Measurements from ENCODE around the gene FKBP6. TPM values are rescaled to one million over a fixed set of nuclear protein-coding genes. Genes with fewer than 3 reads are reported as not detected.
"Not testable (repeated sequence)": the region's sequence is repeated elsewhere in the genome, so short reads cannot be mapped to it uniquely, and the experiment has no call there.

The FKBP6 gene
- total RNA-seq, 2 experiments from 2014 or later, result not detected

DNA sequence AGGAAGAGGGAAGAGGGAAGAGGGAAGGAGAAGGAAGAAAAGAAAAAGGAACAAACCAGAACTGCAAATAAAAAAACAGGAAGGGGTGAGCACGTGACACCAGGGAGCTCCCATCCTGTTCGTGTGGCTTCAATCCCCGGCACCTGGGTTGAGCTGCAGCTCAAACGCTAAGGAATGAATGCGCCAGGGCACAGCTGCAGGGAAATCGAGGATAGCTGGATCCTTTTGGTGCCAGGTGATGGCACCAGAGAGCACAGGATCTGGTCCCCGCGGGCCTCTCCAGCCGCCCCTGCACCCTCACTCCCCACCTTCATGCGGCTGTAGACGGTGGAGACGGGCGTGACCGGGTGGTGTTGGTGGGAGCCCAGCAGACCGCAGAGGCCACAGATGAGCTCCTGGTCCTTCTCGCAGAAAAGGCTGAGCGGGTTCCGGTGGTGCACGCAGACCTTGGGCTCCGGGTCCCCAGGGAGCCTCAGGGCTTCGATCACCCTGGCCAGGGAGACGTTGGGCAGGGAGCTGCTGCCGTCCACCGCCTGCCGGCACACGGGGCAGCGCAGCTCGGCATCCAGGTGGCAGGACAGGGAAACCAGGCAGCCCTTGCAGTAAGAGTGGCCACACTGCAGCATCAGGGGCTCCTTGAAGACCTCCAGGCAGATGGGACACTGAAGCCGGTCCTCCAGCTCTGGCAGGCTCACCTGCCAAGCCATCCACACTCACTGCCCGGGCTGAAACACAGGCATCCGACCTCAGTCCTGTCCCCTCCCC is 3.7 kb upstream of the FKBP6 start:
- H3K36me3 ChIP-seq (ENCODE audit: insufficient read depth, low read length); H3K9me3 Mint-ChIP-seq; H3K9me3 ChIP-seq (ENCODE audit: control insufficient read depth in 1 of 2, insufficient read depth in 1 of 2, low read length in 2 of 2); H3K27me3 Mint-ChIP-seq; H3K4me1 Mint-ChIP-seq (ENCODE audit: low read depth); H3K27ac ChIP-seq (ENCODE audit: low read depth in 1 of 2, low read length in 2 of 2); H3K27me3 ChIP-seq (ENCODE audit: control insufficient read depth in 1 of 2, insufficient read depth in 2 of 2, low read length in 2 of 2); H3K36me3 Mint-ChIP-seq (ENCODE audit: low read depth): not testable (repeated sequence)
- peak; percentile 94 for ATAC-seq (ENCODE audit: poor library complexity)
- intact Hi-C loops (cut with DNase I, micrococcal nuclease), result loop anchor here (1.0 kb wide), 2 partner anchors 127 to 128 kb away; no protein-coding TSS in a partner anchor
- Histone ChIP-seq H3K4me1 (ENCODE audit: insufficient read depth, low read length) (peaks cover 14% of the 10 kb centered on the region), H3K4me3 (ENCODE audit: low read length) (peak overlapping the region; percentile 29)
- peak; percentile 18 to 73 (median 43) for DNase-seq
- TF ChIP-seq, protein P1, sequence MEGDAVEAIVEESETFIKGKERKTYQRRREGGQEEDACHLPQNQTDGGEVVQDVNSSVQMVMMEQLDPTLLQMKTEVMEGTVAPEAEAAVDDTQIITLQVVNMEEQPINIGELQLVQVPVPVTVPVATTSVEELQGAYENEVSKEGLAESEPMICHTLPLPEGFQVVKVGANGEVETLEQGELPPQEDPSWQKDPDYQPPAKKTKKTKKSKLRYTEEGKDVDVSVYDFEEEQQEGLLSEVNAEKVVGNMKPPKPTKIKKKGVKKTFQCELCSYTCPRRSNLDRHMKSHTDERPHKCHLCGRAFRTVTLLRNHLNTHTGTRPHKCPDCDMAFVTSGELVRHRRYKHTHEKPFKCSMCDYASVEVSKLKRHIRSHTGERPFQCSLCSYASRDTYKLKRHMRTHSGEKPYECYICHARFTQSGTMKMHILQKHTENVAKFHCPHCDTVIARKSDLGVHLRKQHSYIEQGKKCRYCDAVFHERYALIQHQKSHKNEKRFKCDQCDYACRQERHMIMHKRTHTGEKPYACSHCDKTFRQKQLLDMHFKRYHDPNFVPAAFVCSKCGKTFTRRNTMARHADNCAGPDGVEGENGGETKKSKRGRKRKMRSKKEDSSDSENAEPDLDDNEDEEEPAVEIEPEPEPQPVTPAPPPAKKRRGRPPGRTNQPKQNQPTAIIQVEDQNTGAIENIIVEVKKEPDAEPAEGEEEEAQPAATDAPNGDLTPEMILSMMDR (IDR thresholded peaks at IDR 0.05), result peak; percentile 61
- Mint-ChIP-seq H3K27ac (peak overlapping the region; percentile 44), H3K4me3 (peak overlapping the region; percentile 70)
- POLR2A ChIA-PET, result interaction anchor here (0.8 to 1.0 kb wide), 3 partner anchors 11 to 128 kb away, joined by 3 to 4 read pairs (median 4); partner anchors contain the start of gene NSUN5
- CTCF ChIA-PET, result interaction anchor here (0.6 to 1.1 kb wide), 6 partner anchors 10 to 196 kb away, joined by 3 to 4 read pairs (median 3); no protein-coding TSS in a partner anchor

- H3K4me1 Mint-ChIP-seq (ENCODE audit: low read depth); H3K4me3 ChIP-seq (ENCODE audit: low read length); H3K4me3 Mint-ChIP-seq; H3K27me3 Mint-ChIP-seq; H3K27ac ChIP-seq (ENCODE audit: low read depth in 1 of 2, low read length in 2 of 2); intact Hi-C loops (cut with DNase I, micrococcal nuclease); POLR2A ChIA-PET; H3K9me3 ChIP-seq (ENCODE audit: control insufficient read depth in 1 of 2, insufficient read depth in 1 of 2, low read length in 2 of 2); DNase-seq; H3K36me3 ChIP-seq (ENCODE audit: insufficient read depth, low read length); H3K27me3 ChIP-seq (ENCODE audit: control insufficient read depth in 1 of 2, insufficient read depth in 2 of 2, low read length in 2 of 2); ATAC-seq (ENCODE audit: poor library complexity); H3K27ac Mint-ChIP-seq; H3K36me3 Mint-ChIP-seq (ENCODE audit: low read depth); H3K9me3 Mint-ChIP-seq; CTCF ChIA-PET: not testable (repeated sequence)
- H3K4me1 ChIP-seq (ENCODE audit: insufficient read depth, low read length), result peaks cover 14% of the 10 kb centered on the region
These were observed 2.5 kb upstream of the FKBP6 start for GRCh38 chr7:73325424-73325823.

GRCh38 chr7:73327449-73327848 is 512 bp upstream of the FKBP6 start:
- H3K27me3 Mint-ChIP-seq; H3K9me3 ChIP-seq (ENCODE audit: control insufficient read depth in 1 of 2, insufficient read depth in 1 of 2, low read length in 2 of 2); H3K36me3 Mint-ChIP-seq (ENCODE audit: low read depth); H3K27me3 ChIP-seq (ENCODE audit: control insufficient read depth in 1 of 2, insufficient read depth in 2 of 2, low read length in 2 of 2); H3K36me3 ChIP-seq (ENCODE audit: insufficient read depth, low read length); ATAC-seq (ENCODE audit: poor library complexity); H3K27ac Mint-ChIP-seq; H3K4me1 Mint-ChIP-seq (ENCODE audit: low read depth); H3K4me3 Mint-ChIP-seq; intact Hi-C loops (cut with DNase I, micrococcal nuclease); H3K9me3 Mint-ChIP-seq; POLR2A ChIA-PET; CTCF ChIA-PET; H3K4me3 ChIP-seq (ENCODE audit: low read length); DNase-seq; H3K27ac ChIP-seq (ENCODE audit: low read depth in 1 of 2, low read length in 2 of 2): not testable (repeated sequence)
- peaks cover 14% of the 10 kb centered on the region for H3K4me1 ChIP-seq (ENCODE audit: insufficient read depth, low read length)

- TF ChIP-seq, protein P1 (IDR thresholded peaks at IDR 0.05), result no peak
- peaks cover 11% of the 10 kb centered on the region for H3K4me1 ChIP-seq (ENCODE audit: insufficient read depth, low read length)
- intact Hi-C loops (cut with DNase I, micrococcal nuclease), result no loop called here
- no peaks in the 10 kb centered on the region for H3K9me3 ChIP-seq (ENCODE audit: control insufficient read depth in 1 of 2, insufficient read depth in 1 of 2, low read length in 2 of 2)
- no peak overlapping the region for H3K4me3 ChIP-seq (ENCODE audit: low read length)
- Mint-ChIP-seq H3K36me3 (ENCODE audit: low read depth) (no peaks in the 10 kb centered on the region), H3K4me1 (ENCODE audit: low read depth) (peaks cover 7% of the 10 kb centered on the region), H3K4me3 (no peak overlapping the region), H3K27me3 (peaks cover 5% of the 10 kb centered on the region), H3K9me3 (no peaks in the 10 kb centered on the region), H3K27ac (no peak overlapping the region)
- no peak for ATAC-seq (ENCODE audit: poor library complexity)
- no peak for DNase-seq
- ChIA-PET CTCF (no interaction called here), POLR2A (no interaction called here)
- no peaks in the 10 kb centered on the region for H3K27me3 ChIP-seq (ENCODE audit: control insufficient read depth in 1 of 2, insufficient read depth in 2 of 2, low read length in 2 of 2)
- H3K36me3 ChIP-seq (ENCODE audit: insufficient read depth, low read length), result no peaks in the 10 kb centered on the region
- H3K27ac ChIP-seq (ENCODE audit: low read depth in 1 of 2, low read length in 2 of 2), result no peak overlapping the region
These were observed 735 bp downstream of the FKBP6 start for GRCh38 chr7:73328696-73329095.
